GM19452 (cell line): Measurements from ENCODE around the gene IGFBP2.

Experiments used
- ATAC-seq: cut with Tn5 transposase; IDR thresholded peaks from one replicate; pipeline ENCODE4 v1.9.1; 2021; ENCODE audit not compliant: unreplicated experiment

The IGFBP2 gene

DNA sequence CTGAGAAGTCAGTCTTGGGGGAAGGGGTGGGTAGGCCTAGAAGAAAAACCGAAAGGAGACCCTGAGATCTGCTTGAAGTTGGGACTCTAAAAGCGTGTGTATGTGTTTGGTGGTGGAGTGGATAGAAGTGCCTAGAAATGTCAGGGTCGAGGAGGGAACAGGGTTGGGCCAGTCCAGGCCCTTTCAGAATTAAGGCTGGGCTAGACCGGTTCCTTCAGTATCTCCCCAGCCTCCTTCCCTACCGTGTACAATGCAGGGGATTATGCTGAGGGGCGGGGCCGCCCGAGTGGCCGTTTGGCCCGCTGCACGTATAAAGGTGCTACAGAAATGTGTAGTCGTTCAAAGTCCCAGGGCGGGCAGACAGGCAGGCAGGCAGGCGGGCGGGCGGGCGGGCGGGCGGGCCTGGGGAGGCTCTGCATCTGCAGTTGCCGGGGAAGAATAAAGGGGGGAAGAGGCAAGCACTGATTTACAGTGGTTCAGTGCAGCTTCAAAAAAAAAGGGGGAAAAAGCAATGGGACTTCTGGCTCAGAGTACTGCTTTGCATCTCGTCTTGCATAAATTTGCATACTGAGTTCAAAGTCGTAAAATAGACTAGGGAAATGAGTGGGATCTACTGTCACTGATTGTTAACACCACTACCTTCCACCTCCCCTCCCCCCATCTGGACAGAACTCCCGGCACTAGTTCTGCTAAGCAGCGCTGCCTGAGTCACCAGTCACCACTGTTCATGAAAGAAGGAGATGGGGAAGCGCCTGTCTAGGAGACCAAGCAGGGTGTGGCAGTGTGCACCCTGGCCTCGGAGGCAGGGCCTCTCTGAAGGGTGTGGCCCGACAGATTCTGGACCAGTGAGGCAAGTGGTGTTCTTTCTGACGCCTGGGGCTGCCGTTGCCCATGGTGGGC, 3.6 kb downstream of the IGFBP2 start:
- no peak for ATAC-seq

DNA sequence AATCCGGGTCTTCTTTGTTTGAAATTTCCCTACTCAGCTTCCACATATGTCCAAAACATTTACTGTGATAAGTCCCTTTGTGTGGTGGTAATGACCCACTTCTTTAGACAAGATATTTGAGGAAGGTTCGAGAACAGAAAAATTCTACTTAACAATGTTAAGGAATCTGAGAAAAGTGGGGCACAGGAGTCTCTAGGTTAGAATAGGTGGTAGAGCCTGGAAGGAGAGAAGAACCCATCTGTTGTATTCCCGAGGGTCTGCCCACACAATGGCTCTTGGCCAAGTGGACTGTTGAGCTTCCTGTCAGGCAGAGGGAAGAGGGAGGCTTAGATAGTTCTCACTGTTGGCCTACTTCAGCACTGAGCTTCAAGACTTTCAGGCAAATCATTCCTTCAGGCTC, 4.3 kb downstream of the IGFBP2 start:
- no peak for ATAC-seq

GRCh38 chr2:216643986-216644659, 10.9 kb downstream of the IGFBP2 start:
- no peak for ATAC-seq

DNA sequence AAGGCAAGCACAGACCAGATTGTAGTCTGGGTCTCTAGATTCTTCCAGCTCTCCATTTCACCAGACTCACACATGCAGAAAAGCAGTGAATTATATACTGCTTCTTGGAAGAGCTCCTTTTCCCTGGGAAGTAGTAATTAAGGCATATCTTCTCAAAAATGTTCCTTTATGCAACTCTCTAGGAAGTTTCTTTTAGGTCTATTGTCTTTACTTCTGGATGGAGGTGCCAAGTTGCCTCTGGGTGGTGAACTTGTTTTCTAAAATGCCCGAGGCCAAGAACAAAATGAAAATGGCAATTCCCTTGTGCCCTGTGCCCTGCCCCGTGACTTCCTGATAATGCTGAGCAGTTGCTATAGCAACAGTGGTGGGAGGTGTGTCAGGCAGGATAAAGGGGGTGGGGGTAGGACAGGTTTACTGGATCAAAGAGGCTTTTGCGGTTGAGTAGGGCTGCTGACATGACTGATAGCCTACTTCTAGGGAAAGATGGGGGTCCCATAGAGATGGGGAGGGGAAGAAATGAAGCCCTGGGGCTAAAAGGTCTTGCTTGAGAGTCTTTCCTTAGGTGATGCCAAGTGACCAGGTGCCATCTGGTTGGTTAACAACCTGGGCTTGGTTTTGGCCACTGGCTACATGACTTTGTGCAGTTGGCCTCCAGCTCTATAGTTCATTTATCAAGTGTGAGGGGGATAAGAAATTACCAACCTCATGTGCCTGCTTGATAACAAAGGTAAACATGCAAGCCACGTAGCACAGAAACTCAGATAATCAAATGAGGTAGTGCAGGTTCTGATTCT, 11.8 kb downstream of the IGFBP2 start:
- ATAC-seq: no peak

GRCh38 chr2:216645636-216645950, 12.4 kb downstream of the IGFBP2 start:
- no peak for ATAC-seq

DNA sequence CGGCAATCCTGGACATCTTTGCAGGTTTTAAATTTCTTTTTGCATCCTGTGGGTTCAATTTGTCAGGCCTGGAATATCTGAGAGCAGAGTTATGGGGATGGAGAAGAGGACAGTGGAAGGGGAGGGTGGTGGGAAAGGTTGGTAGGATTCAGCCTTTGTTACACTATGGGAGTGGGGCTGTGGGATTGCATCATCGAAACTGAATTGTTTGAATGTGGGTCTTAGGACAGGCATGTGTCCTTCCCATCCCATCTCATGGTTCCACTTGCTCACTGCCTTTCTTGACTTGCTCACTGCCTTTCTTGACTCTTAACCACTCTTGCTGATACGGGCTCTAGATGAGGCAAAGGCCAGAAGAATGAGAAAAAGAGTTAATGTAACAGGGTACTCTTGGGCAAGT, 12.9 kb downstream of the IGFBP2 start:
- ATAC-seq: no peak

- no peak for ATAC-seq
These were observed 14.9 kb downstream of the IGFBP2 start for GRCh38 chr2:216648105-216648504.

GRCh38 chr2:216649574-216649973, 16.4 kb downstream of the IGFBP2 start:
- ATAC-seq: no peak

DNA sequence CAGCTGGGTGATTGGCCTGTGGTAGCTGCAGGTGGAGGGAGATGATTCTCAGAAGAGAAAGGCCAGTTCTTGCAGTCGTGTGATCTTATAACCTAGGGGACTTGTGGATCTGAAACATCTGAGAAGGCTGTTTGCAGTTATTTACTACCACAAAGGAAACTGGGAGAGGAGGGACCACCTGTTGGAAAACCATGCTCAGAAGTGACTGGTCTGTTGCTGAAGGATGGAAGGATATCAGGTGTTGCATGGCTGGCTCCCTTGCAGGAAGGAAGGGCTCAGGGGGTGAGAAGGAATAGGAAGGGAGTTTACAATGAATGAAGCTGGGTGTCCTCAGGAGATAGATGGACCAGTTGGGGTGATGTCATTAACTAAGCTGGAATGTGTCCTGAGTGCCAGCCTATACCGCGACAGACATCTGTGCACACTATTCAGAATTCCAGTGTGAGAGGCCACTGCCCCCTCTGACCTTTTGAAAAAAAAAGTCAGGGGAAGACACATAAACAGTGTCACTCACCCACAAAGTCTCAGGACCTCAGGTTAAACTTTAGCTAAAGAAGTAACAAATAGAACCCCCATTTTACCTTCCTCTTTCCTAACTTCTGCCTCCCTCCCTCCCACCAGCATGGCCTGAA, 17.5 kb downstream of the IGFBP2 start:
- ATAC-seq: no peak

DNA sequence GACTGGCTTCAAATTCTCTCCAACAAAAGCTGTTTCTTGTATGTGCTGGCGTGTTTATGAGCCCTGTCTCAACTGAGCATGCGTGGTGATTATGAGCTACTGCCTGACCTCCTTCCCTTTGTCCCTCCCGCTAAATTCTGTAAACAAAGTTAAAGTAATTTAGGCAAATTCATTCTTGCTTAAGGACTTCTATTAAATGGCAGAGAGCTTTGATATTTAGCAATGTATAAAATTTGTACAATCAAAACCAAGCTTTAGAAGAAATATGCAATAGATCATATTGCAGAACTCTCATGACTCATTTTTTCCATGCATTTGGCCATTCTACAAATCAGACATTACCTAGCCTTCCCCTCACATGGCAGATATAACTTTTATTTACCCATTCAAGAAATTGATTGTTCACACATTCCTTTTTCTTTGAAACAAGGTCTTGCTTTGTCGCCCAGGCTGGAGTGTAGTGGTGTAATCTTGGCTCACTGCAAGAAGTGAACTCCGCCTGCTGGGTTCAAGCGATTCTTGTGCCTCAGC, 18.2 kb downstream of the IGFBP2 start:
- no peak for ATAC-seq

DNA sequence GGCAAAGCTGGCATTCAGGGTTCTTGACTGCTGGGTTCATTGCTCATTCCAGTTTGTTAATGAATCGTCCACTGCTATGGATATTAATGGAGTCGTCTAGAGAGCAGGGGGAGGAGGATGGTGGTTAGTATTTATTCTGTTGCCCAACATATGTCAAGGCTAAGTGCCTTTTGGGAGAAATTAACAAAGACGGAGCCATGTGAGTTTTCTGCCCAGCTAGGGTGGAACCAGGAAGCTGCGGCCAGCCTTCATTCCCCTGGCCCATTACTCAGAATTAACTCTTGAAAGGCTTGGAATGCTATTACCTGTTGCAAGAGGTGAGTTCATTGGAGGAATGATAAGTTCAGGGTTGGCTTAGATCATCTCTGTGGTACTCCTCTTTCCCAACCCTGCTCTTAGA, 19.3 kb downstream of the IGFBP2 start:
- no peak for ATAC-seq

DNA sequence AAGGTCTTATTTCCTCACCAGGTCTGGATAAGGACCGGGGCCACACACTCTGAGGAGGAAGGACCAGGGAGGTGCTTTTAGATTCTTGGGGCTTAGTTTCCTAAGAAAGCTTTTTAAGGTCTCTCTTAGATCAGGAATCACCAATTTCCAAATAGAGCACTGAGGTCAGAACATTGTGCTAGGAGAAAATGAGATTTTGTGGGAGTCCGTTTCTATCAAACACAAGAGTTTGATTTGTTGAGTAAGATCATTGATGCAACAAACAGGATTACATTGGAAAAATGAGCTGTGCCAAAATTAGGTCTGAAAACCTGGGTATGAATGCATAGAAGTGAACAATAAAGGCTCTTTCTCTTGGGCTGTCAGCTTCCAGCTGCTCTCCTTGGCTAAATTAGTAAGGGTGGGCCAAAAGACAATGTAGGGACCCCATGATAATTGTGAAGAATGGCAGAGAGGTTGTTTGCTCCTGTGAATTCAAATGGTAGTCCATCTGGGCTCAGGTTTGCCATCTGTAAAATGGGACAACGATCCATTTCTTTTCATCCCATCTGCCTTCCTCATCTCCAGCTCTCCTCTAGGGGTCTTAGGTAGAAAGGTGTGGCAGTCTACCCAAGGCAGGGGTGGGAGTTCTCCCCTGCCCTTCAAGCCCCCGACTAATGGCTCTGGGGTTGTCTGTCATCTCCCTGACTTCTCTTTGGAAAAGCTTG, 20.0 kb downstream of the IGFBP2 start:
- no peak for ATAC-seq

DNA sequence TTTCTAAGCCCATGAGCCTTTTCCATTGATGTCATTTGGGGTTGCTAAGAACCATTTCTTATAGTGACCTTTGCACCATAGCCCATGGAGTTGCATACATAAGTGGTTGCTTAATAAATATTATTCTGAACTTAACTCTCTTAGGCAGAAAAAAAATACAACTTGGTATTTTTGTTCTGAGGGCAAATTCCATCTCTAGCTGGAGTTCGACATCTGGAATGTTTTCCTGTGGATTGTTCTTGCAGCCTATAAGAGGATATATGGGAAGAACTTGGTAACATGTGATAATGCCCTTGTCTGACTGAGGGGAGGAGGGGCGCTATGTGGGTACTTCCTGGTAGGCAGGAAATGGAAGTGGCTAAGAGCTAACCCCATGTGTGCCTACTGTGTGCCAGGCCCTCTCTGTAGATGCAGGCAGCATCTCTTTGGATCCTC, 20.7 kb downstream of the IGFBP2 start:
- ATAC-seq: no peak

DNA sequence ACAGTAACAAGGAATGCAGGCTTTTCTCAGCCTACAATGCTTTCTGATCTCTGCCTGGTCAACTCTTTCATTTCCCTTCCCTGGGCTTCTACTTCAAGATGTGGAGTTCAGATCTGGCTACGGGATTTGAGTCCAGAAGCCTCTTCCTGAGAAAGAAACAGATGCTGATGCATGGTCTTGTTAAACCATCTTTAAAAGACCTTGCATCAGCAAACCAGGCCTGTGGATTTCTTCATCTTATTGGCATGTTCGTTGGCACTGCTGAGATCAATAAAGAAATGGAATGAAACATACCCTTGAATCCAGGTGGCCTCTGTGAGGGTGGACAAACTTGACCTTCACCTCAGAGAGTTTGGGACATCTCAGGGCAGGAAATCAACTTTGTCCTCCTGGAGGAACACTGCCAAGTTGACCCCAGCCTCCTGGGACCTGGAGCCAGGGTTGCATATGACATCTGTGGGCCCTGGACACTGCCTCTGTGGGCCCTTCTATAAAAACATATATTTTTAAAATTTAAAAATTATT, 21.4 kb downstream of the IGFBP2 start:
- no peak for ATAC-seq

- no peak for ATAC-seq
These were observed 24.1 kb downstream of the IGFBP2 start for GRCh38 chr2:216657086-216657855.

DNA sequence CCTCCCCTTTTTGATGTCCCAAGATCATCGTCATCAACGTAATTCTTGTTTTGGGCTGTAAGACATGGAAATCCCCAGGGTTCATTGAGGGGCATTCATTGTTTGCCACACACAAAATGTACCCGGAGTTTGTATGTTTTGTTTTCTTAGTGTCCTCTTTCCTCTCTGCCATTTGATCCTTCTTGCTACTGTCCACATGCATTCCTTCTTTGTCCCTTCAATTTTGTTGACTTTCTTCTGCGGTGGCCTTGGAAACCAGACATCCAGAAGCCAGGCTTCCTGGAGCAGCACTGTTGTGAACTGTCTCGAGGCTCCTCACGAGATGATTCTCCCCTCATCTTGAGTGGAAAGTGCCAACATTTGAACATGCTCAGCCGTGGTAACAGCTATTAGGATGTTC, 24.8 kb downstream of the IGFBP2 start:
- no peak for ATAC-seq

DNA sequence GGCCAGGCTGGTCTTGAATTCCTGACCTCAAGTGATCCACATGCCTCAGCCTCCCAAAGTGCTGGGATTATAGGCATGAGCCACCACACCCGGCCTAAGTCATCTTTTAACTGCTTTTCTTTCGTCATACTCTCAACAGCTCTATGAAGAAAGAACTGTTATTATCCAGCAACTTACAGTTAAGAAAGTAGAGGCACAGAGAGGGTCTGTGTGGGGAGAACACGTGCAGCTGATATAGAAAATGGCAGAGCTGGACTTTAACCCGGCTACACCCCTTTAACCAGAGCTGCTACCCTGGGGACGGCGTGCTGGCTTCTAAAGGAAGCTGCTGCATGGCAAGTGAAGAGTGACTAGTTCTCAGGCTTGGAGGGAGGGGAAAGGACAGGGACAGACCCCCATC, 25.5 kb downstream of the IGFBP2 start:
- no peak for ATAC-seq

DNA sequence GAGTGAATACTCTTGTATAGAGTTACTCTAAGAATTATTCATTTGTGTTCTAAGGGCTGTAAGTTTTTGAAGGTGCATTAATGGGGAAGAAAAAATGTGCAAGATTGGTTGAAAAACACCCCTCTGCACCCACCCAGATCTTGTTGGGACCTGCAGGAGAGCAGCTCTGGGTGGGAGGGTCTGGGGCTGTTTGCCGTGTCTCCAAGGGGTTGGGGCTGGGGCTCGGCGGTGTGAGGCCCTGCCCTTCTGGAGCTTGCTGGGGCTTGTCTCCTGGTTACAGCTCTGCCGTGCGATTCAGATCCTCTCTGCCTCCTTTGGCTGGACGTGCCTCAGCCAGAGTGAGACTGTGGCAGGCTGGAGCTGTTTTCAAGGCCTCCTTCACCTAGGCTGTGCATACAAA, 26.1 kb downstream of the IGFBP2 start:
- no peak for ATAC-seq

DNA sequence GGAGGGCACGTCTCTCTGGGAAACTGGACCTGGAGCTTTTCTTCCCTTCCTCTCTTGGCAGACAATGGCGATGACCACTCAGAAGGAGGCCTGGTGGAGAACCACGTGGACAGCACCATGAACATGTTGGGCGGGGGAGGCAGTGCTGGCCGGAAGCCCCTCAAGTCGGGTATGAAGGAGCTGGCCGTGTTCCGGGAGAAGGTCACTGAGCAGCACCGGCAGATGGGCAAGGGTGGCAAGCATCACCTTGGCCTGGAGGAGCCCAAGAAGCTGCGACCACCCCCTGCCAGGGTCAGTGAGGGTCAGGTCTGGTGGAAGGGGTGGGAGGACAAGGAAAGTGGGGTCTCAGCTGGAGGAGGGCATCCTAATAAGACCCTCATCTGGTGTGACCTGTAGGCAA, 27.3 kb downstream of the IGFBP2 start:
- ATAC-seq: no peak
